ENCODE data around the gene ZNF680.
"Not testable (repeated sequence)": the region's sequence is repeated elsewhere in the genome, so short reads cannot be mapped to it uniquely, and the experiment has no call there.

The ZNF680 gene

DNA sequence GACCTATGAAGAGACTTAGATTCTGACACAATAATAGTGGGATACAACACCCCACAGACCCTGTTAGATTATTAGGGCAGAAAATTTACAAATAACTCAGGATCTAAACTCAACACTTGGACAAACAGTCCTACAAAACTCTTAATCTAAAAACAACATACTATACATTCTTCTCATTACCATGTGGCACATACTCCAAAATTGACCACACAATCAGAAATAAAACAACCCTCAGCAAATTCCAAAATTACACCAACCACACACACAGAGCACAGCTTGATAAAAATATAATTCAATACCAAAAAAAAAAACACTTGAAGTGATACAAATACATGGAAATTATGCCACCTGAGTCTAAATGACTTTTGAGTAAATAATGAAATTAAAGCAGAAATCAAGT, 7.8 kb downstream of the ZNF680 start:
- FAIRE-seq, result no peak

DNA sequence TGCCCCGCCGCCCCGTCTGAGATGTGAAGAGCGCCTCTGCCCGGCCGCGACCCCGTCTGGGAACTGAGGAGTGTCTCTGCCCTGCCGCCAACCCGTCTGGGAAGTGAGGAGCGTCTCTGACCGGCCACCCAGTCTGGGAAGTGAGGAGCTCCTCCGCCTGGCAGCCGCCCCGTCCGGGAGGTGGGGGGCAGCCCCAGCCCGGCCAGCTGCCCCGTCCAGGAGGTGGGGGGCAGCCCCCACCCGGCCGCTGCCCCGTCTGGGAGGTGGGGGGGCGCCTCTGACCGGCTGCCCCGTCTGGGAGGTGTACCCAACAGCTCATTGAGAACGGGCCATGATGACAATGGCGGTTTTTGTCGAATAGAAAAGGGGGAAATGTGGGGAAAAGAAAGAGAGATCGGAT, 8.7 kb downstream of the ZNF680 start:
- not testable (repeated sequence) for FAIRE-seq

DNA sequence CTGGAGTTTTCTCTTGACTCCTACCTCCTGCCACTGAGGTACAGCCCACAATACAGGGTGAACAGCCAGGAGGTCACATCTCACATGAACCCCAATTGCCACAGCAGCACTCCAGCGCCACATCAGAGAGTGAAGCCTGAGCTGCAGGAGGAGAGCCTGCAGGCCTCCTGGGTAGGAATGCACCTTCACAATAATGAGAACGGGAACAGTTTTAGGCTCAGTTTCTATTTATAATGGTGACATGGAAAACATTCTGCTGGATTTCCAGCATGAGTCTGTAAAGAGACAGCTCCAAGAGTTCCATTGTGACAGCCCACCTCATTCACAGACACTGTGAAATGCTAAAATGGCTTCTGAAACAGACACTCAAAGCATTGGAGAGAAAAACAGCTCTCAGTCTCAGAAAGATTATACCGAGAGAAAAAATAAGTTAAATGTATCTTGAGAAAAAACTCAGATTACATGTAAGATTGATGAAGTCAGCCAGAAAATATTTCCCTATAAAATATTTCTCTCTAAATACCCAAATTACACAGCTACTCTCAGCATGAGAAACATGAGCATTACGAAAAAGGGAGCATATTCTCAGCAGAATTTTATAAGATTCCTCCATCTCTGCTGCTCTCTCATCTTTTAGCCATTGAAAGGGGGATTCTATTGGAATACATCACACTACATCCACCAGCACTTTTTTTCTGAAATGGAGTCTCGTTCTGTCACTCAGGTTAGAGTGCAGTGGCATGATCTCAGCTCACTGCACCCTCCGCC, 11.3 kb downstream of the ZNF680 start:
- no peak for FAIRE-seq

DNA sequence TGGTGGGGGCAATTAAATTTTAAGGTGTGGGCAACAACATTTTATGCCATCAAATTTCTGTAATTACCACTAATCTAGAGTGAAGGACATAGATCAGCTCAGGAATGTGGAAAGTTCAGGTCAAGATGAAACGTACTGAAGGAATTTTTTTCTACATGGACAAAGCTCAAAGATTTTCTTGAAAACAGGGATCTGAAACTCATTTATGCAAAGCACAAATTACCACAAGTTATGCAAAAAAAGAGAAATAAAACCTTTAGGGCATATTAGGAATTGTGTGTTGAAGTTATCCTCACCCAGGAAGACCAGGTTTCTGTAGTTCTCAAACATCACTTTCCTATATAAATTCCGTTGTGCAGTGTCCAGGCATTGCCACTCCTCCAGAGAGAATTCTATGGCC, 18.9 kb downstream of the ZNF680 start:
- no peak for FAIRE-seq

DNA sequence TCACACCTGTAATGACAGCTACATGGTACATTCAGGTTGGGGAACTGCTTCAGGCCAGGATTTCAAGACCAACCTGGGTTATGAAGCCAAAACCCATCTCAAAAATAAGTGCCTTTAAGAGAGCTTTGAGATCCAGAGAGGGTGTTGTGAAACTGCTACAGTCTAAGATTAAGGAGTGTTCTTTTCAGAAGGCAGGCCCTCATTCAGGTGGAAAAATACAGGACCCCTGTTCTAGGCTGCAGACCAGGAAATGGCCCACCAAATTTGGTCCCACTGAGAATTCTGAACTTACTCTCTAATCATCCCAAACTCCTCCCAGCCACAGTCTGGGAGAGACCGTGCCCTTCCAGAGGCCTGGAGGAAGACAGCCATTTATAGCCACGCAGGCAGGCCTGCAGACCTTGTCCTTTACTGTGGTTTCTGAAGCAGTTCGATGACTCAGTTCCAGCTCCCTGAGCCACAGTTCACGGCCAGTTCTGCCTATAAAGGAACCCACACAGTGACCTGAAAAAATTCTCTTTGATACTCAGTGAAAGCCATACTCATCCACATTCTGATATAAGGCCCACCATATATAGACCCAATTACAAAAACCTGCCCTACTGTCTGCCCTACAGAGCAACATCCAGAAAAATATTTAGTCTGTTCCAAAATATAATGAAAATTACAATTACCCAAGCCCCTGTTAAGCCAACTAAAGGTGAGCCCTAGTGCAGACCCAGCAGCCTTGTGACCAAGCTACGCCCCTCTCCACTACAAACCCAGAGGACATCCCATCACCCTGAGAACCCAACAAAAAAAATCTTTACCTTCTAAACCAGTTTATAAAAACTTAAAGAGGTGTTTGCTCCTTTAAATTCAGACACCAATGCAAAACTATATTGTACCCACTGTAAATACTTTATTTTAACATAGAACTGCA, 21.2 kb downstream of the ZNF680 start:
- no peak for FAIRE-seq

DNA sequence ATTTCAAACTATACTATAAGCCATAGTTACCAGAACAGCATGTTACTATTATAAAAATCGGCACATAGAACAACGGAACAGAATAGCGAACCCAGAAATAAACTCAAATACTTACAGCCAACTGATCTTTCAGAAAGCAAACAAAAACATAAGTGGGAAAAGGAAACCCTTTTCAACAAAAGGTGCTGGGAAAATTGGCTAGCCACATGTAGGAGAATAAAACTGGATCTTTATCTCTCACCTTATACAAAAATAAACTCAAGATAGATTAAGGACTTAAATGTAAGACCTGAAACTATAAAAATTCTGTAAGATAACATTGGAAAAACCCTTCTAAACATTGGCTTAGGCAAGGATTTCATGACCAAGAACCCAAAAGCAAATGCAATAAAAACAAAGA, 29.1 kb downstream of the ZNF680 start:
- FAIRE-seq, result no peak

DNA sequence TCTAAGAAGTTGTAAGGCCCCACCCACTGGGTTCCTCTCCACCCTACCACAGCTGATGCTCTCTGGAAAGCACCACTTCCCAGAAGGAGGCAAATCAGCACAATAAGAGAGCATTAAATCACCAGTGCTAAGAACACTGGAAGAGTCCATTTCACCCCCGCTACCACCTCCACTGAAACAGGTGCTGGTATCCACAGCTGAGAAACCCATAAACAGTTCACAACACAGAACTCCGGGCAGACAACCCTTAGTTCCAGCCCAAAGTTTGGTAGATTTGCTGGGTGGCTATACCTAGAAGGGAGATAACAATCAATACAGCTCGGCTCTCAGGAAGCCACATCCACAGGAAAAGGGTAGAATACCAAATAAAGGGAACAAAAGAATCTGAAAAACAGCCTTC, 34.1 kb downstream of the ZNF680 start:
- FAIRE-seq, result no peak

DNA sequence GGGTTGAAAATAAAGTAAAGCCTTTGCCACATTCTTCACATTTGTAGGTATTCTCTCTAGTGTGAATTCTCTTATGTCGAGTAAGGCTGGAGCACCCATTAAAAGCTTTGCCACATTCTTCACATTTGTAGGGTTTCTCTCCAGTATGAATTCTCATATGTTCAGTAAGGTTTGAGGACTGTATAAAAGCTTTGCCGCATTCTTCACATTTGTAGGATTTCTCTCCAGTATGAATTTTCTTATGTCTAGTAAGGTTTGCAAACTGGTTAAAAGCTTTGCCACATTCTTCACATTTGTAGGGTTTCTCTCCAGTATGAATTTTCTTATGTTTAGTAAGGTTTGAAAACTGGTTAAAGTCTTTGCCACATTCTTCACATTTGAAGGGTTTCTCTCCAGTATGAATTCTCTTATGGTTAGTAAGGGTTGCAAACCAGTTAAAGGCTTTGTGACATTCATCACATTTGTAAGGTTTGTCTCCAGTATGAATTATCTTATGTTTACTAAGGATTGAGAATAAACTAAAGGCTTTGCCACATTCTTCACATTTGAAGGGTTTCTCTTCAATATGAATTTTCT, 41.4 kb downstream of the ZNF680 start:
- no peak for FAIRE-seq

DNA sequence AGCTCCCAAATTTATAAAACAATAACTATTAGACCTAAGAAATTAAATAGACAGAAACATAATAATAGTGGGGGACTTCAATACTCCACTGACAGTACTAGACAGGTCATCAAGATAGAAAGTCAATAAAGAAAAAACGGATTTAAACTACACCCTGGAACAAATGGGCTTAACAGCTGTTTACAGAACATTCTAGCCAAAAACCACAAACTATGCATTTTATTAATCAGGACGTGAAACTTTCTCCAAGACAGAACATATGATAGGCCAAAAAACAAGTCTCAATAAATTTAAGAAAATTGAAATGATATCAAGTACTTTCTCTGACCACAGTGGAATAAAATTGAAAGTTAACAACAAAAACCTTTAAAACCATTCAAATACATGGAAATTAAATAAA, 46.4 kb downstream of the ZNF680 start:
- FAIRE-seq, result no peak

DNA sequence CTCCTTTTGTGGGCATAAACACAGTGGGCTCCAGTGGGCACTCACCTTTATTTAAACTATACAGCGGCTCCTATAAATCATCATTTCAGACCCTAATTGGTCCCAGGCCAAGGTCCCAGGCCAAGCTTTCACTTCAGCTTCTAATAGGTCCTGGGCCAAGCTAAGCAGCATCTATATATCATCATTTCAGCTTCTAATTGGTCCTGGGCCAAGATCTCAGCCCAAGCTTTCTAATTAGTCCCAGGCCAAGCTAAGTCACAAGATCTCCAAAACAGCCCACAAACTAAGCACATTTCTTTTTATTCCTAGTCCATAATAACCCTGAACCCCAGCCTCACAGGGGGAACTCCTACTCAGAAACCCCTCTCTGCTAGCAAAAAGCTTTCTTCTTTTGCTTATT, 47.1 kb downstream of the ZNF680 start:
- no peak for FAIRE-seq

DNA sequence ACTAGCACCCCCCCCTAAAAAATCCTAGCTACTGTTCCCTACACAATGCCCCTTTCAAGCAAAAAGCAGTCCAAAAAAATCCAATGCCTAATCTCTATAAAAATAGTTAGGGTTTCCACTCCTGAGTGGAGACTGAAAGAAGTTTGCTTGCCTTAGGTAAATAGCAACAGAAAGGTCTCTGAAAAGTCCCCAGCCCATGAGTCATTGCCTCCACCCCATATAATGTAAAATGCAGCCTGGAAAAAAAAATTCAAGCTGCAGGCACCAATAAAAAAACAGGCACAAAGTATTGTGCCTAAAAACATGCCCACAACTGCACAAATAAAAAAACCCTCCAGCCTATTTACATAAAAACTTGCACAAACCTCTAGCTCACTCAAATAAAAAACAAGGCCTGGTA, 47.5 kb downstream of the ZNF680 start:
- FAIRE-seq, result no peak

DNA sequence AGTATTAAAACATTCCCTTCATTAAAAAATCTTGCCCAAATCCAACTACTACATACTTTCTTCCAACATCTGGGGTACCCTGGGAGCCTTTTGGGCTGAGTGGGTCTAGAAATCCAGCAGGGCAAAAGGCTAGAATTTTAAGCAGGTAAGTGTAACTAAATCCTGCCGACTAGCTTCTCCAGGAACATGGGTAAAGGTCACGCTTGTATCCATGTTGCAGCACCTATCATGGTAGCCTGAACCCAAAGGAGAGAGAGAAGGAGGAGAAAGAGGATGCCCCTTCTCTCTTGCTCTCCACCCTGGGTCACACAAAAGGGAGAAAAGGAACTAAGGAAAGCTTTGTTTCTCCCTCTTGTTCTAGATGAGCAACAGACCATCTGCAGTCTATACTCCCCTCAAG, 53.3 kb downstream of the ZNF680 start:
- no peak for FAIRE-seq

DNA sequence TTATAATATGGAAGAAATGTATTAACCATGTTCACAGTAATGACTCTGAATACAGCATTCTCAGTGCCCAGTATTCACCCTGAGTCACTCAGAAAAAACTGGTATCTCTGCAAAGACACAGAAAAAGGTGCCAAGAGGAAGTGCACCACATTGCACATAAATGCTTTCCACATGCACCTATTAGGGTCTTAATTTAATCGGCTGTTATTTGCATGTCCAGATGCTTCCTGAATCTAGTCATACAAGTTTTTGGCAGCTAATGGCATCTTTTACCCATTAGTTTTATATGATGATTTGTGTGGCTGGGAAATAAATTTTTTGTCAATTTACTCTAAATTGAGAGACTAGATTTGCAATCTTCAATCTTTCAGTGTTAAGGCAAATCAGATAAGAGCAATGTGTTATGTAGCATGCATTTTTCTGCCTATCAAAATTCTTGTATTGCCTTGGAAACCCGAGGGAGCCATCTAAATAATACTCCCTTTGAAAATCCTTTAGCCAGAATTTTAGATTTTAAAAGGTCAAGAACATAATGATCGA, 58.2 kb downstream of the ZNF680 start:
- FAIRE-seq, result no peak

DNA sequence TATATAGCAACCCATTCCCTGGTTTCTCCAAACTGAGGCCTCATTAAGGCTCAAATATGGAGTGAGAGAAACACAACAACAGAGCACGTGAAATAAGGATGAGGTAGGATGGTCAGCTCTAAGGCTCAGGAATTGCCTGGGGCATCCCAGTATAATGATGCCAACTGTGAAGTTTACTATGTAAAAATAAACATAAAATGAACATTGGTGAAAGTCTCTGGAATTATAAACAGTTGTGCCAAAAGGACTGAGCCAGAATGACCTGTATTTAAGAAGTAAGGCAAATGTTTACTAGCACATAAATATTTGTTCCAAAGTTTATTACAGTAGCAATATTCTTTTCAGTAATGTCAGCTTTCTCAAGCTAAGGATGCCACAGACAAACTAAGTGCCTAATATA, 64.6 kb downstream of the ZNF680 start:
- FAIRE-seq, result no peak

DNA sequence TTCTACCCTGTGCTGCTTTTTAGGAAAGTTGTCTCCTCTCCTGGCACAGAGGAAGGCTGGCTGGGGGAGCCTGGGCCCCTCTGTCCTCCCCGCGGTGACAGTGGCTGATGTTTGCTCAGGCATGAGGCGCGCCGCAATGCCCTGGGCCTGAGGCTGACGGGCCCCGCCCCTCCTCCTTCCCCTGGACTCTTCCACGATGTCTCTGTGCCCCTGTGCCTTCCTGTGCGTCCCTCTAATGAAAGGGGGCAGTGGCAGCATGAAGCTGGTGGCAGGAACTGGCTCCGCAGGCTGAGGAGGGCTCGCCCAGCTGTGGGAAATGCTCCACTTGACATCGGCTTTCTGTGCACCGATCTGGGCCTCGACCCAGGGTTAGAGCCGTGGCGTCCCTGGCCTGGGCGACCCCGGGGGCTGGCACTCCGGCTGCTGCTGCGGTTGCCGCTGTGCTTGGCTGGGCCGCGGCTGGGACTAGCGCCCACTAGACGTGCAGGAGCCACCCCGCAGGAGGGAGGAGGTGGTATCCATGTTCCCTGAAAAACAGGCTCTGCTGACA, 67.9 kb downstream of the ZNF680 start:
- no peak for FAIRE-seq

DNA sequence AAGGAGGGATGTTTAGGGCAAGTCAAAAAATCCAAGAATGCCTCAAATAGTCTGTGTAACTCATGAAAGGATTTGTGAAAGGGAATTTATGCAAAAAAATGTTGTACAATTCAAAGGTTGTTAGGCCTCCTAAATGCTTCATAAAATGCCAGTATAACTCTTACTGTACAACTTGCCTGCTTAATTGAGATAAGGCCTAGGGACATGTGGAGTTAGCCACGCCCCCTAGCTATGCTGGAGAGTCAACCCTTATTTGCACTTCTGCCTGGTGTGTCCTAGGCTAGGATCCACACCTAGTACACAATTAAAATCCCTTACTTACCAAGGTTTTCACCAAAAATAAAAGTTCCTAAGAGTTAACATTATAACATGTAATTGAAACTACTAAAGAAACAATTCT, 77.2 kb downstream of the ZNF680 start:
- FAIRE-seq, result no peak

Measured in colon (tissue), 2 donors.